Measurements from ENCODE around the gene ADAMTS16.

ADAMTS16 gene

DNA sequence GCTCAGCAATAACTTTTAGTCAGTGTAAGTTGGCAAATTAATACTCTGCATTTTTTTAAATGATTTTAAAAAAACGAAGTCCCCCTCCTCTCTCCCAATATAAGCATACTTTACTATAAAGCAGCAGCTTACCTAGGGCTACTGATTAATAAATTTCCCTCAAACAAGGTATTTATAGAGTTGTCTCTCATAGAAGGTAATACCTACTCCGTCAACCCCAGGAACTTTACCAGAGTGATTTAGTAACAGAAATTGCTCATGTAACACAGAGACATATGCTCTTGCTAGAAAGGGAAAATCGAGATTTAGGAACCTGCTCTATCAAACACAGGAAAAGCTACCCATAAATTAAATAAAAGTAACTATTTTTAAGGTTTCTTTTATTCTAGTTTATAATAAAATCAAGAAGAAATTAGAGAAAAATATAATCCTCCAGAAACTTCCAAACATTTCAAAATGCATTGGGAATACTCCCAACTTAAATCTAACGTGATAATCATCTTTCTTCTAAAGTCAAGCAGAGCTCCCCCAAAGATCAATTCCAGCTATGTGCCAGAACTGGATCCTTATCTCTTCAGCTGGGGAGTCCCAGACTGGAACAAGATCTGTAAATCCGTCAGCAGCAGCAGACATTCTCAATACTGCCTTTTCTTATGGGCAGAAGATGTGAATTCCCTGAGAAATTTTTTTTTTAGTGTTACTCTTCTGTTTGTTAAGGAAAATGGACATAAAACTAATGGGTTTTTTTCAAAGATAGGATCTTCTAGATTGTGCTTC, 69.6 kb downstream of the ADAMTS16 start (continued):
- TF ChIP-seq, protein P1, sequence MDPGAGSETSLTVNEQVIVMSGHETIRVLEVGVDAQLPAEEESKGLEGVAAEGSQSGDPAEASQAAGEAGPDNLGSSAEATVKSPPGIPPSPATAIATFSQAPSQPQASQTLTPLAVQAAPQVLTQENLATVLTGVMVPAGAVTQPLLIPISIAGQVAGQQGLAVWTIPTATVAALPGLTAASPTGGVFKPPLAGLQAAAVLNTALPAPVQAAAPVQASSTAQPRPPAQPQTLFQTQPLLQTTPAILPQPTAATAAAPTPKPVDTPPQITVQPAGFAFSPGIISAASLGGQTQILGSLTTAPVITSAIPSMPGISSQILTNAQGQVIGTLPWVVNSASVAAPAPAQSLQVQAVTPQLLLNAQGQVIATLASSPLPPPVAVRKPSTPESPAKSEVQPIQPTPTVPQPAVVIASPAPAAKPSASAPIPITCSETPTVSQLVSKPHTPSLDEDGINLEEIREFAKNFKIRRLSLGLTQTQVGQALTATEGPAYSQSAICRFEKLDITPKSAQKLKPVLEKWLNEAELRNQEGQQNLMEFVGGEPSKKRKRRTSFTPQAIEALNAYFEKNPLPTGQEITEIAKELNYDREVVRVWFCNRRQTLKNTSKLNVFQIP (CRISPR knock-in tag; IDR thresholded peaks at IDR 0.05; ENCODE audit: borderline replicate concordance, low read depth) = no peak
- no peak for TF ChIP-seq ESRRG (CRISPR knock-in tag; IDR thresholded peaks at IDR 0.05)
- no peak for TF ChIP-seq TOX (CRISPR knock-in tag; IDR thresholded peaks at IDR 0.05; ENCODE audit: borderline replicate concordance)
- no peak for TF ChIP-seq ARNTL (CRISPR knock-in tag; IDR thresholded peaks at IDR 0.05; ENCODE audit: borderline replicate concordance, low read depth)

DNA sequence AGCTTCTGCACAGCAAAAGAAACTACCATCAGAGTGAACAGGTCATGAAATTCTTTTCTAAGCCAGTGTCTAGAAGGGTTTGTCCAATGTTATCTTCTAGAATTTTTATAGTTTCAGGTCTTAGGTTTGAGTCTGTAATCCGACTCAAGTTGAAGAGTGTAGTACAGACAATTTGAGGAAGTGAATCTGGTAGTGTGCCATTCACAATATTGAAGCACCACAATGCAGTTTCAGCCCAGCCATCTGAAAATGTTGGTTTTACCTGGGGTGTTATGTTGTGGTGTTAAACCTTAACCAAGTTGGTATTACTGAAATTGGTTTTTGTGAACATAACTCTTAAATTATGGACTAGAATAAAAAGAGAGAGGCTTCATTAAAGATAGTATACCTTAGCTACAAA, 77.2 kb downstream of the ADAMTS16 start:
- TF ChIP-seq ZC3H10 (CRISPR knock-in tag; IDR thresholded peaks at IDR 0.05) = no peak
- no peak for TF ChIP-seq TOX (CRISPR knock-in tag; IDR thresholded peaks at IDR 0.05; ENCODE audit: borderline replicate concordance)
- no peak for TF ChIP-seq BACH2 (CRISPR knock-in tag; IDR thresholded peaks at IDR 0.05; ENCODE audit: borderline replicate concordance)
- TF ChIP-seq CSDC2 (CRISPR knock-in tag; IDR thresholded peaks at IDR 0.05) = no peak
- no peak for TF ChIP-seq PPARA (CRISPR knock-in tag; IDR thresholded peaks at IDR 0.05; ENCODE audit: borderline replicate concordance)
- no peak for TF ChIP-seq ZNF70 (CRISPR knock-in tag; IDR thresholded peaks at IDR 0.05)
- no peak for TF ChIP-seq ISL1 (CRISPR knock-in tag; IDR thresholded peaks at IDR 0.05)
- no peak for TF ChIP-seq ZFP3 (CRISPR knock-in tag; IDR thresholded peaks at IDR 0.05)
- no peak for TF ChIP-seq CREB5 (CRISPR knock-in tag; IDR thresholded peaks at IDR 0.05; ENCODE audit: low read depth)
- TF ChIP-seq, protein P1 (CRISPR knock-in tag; IDR thresholded peaks at IDR 0.05; ENCODE audit: borderline replicate concordance, low read depth) = no peak
- TF ChIP-seq, protein P2, sequence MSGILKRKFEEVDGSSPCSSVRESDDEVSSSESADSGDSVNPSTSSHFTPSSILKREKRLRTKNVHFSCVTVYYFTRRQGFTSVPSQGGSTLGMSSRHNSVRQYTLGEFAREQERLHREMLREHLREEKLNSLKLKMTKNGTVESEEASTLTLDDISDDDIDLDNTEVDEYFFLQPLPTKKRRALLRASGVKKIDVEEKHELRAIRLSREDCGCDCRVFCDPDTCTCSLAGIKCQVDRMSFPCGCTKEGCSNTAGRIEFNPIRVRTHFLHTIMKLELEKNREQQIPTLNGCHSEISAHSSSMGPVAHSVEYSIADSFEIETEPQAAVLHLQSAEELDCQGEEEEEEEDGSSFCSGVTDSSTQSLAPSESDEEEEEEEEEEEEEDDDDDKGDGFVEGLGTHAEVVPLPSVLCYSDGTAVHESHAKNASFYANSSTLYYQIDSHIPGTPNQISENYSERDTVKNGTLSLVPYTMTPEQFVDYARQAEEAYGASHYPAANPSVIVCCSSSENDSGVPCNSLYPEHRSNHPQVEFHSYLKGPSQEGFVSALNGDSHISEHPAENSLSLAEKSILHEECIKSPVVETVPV (CRISPR knock-in tag; IDR thresholded peaks at IDR 0.05) = no peak
- TF ChIP-seq TSHZ2 (CRISPR knock-in tag; IDR thresholded peaks at IDR 0.05) = no peak
- no peak for ATAC-seq

- ATAC-seq = no peak
- TF ChIP-seq RARB (CRISPR knock-in tag; IDR thresholded peaks at IDR 0.05) = no peak
- TF ChIP-seq, protein P2 (CRISPR knock-in tag; IDR thresholded peaks at IDR 0.05) = no peak
- TF ChIP-seq OSR1 (CRISPR knock-in tag; IDR thresholded peaks at IDR 0.05) = no peak
- no peak for TF ChIP-seq ZNF70 (CRISPR knock-in tag; IDR thresholded peaks at IDR 0.05)
- TF ChIP-seq ESRRG (CRISPR knock-in tag; IDR thresholded peaks at IDR 0.05) = no peak
- no peak for TF ChIP-seq ZFP30 (CRISPR knock-in tag; IDR thresholded peaks at IDR 0.05)
- TF ChIP-seq PATZ1 (CRISPR knock-in tag; IDR thresholded peaks at IDR 0.05; ENCODE audit: borderline replicate concordance) = no peak
- no peak for TF ChIP-seq ZNF565 (CRISPR knock-in tag; conservative IDR thresholded peaks at IDR 0.05; ENCODE audit: low read depth)
- no peak for TF ChIP-seq ZNF8 (CRISPR knock-in tag; IDR thresholded peaks at IDR 0.05)
- TF ChIP-seq SNAI2 (CRISPR knock-in tag; IDR thresholded peaks at IDR 0.05) = no peak
- TF ChIP-seq, protein P1 (CRISPR knock-in tag; IDR thresholded peaks at IDR 0.05; ENCODE audit: borderline replicate concordance, low read depth) = no peak
- no peak for TF ChIP-seq CSDC2 (CRISPR knock-in tag; IDR thresholded peaks at IDR 0.05)
- no peak for TF ChIP-seq TOX (CRISPR knock-in tag; IDR thresholded peaks at IDR 0.05; ENCODE audit: borderline replicate concordance)
- no peak for TF ChIP-seq ISL1 (CRISPR knock-in tag; IDR thresholded peaks at IDR 0.05)
Measured at GRCh38 chr5:5218396-5218795, 78.3 kb downstream of the ADAMTS16 start.

Data from SK-N-SH treated with all-trans-retinoic acid at 6 μM for 48 hours (cell line).